HEK293 (cell line): ENCODE measurements around the gene HLA-DMA.

Experiments used
- BCL11A ChIP-seq: fragments of 450-650 bp; formaldehyde crosslinking; IDR thresholded peaks from 2 replicates; pipeline ENCODE4 v1.5.1; 2016; ENCODE audit warnings: low read depth, missing biosample characterization, missing genetic modification characterization
- EGR2 ChIP-seq: fragments of 450-650 bp; formaldehyde crosslinking; IDR thresholded peaks from 2 replicates; pipeline ENCODE4 v1.5.1; 2016; ENCODE audit warnings: low read depth, missing biosample characterization, missing genetic modification characterization
- GLIS2 ChIP-seq: fragments of 450-650 bp; formaldehyde crosslinking; IDR thresholded peaks from 2 replicates; pipeline ENCODE4 v1.5.1; 2016; ENCODE audit warnings: missing biosample characterization, missing genetic modification characterization
- KLF1 ChIP-seq: fragments of 450-650 bp; formaldehyde crosslinking; IDR thresholded peaks from 2 replicates; pipeline ENCODE4 v1.5.1; 2016; ENCODE audit warnings: missing biosample characterization, missing genetic modification characterization
- TRIM28 ChIP-seq: IDR thresholded peaks from 2 replicates; pipeline ENCODE4 v1.6.1; 2011; ENCODE audit warnings: low read length, control low read depth, borderline replicate concordance
- ZNF121 ChIP-seq: fragments of 450-650 bp; formaldehyde crosslinking; IDR thresholded peaks from 2 replicates; pipeline ENCODE4 v1.5.1; 2016; ENCODE audit warnings: missing biosample characterization, missing genetic modification characterization
- ZNF221 ChIP-seq: fragments of 450-650 bp; formaldehyde crosslinking; IDR thresholded peaks from 2 replicates; pipeline ENCODE4 v1.5.1; 2017; ENCODE audit warnings: missing biosample characterization, missing genetic modification characterization, borderline replicate concordance
- ZNF24 ChIP-seq: fragments of 450-650 bp; formaldehyde crosslinking; IDR thresholded peaks from 2 replicates; pipeline ENCODE4 v1.5.1; 2016; ENCODE audit warnings: missing biosample characterization, missing genetic modification characterization
- ZNF391 ChIP-seq: fragments of 450-650 bp; formaldehyde crosslinking; IDR thresholded peaks from 2 replicates; pipeline ENCODE4 v1.5.1; 2016; ENCODE audit warnings: low read depth, missing biosample characterization, missing genetic modification characterization, borderline replicate concordance
- ZNF747 ChIP-seq: fragments of 450-650 bp; formaldehyde crosslinking; IDR thresholded peaks from 2 replicates; pipeline ENCODE4 v1.5.1; 2016; ENCODE audit warnings: missing biosample characterization, missing genetic modification characterization
- ZNF776 ChIP-seq: fragments of 450-650 bp; formaldehyde crosslinking; IDR thresholded peaks from 2 replicates; pipeline ENCODE4 v1.5.0; 2017; ENCODE audit warnings: missing biosample characterization, missing genetic modification characterization, borderline replicate concordance
- ZNF777 ChIP-seq: fragments of 450-650 bp; formaldehyde crosslinking; IDR thresholded peaks from 2 replicates; pipeline ENCODE4 v1.5.1; 2017; ENCODE audit warnings: missing biosample characterization, missing genetic modification characterization, borderline replicate concordance
- TF ChIP-seq, protein P1 (sequence below): fragments of 450-650 bp; formaldehyde crosslinking; IDR thresholded peaks from 2 replicates; pipeline ENCODE4 v1.5.1; 2017; ENCODE audit warnings: missing biosample characterization, mild to moderate bottlenecking, missing genetic modification characterization, moderate library complexity
- TF ChIP-seq, protein P2 (sequence below): fragments of 450-650 bp; formaldehyde crosslinking; IDR thresholded peaks from 2 replicates; pipeline ENCODE4; 2016; ENCODE audit warnings: missing biosample characterization, missing genetic modification characterization
- TF ChIP-seq, protein P3 (sequence below): fragments of 450-650 bp; formaldehyde crosslinking; IDR thresholded peaks from 2 replicates; pipeline ENCODE4 v1.5.1; 2016; ENCODE audit warnings: missing biosample characterization, missing genetic modification characterization
- TF ChIP-seq, protein P4 (sequence below): fragments of 450-650 bp; IDR thresholded peaks from 2 replicates; pipeline ENCODE4 v1.5.1; 2018; ENCODE audit warnings: missing biosample characterization, missing genetic modification characterization
- TF ChIP-seq, protein P5 (sequence below): fragments of 450-650 bp; formaldehyde crosslinking; conservative IDR thresholded peaks from 2 replicates; pipeline ENCODE4 v1.5.1; 2016; ENCODE audit warnings: low read depth, missing biosample characterization, missing genetic modification characterization
- TF ChIP-seq, protein P6 (sequence below): fragments of 450-650 bp; formaldehyde crosslinking; IDR thresholded peaks from 2 replicates; pipeline ENCODE4 v1.5.1; 2016; ENCODE audit warnings: missing biosample characterization, missing genetic modification characterization
- TF ChIP-seq, protein P7 (sequence below): fragments of 450-650 bp; formaldehyde crosslinking; IDR thresholded peaks from 2 replicates; pipeline ENCODE4 v1.5.1; 2016; ENCODE audit warnings: missing biosample characterization, missing genetic modification characterization
- TF ChIP-seq, protein P8 (sequence below): fragments of 450-650 bp; formaldehyde crosslinking; IDR thresholded peaks from 2 replicates; pipeline ENCODE4 v1.5.1; 2016; ENCODE audit warnings: missing biosample characterization, missing genetic modification characterization

Gene HLA-DMA

DNA sequence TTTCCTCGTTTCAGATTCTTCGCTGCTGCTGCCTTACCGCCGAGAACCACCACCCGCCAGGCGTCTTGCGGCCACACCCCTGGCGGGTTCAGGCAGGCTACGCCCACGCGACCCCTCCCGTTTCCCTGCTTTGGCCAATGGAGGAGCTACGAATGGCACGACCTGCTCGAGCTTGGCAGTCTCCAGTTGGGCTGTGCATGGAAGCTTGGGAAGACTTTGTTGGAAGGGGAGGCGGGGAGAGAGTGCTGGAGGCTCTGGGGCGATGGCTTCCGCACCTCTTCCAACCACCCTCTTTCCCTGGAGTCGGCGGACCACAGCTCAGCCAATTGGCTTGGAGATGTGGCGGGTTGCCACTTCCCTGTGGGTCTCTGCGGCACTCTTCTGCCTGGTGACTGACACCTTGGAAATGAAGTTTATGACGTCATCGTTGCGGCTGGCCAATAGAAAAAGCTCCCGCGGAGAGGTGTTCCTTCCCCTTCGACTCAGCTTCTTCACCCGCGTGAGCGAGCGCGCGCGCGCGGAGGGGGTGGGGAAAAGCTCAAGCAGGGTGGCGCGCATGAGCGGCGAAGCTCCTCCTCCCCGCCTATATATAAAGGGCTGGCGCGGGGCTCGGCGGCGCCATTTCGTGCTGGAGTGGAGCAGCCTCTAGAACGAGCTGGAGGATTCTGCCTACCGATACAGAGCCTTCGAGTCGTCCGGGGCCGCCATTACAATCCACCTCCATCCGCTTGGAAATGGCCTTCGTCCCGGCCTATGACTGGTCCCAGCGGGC lies 18.9 kb upstream of the HLA-DMA start (continued):
- TF ChIP-seq, protein P1, sequence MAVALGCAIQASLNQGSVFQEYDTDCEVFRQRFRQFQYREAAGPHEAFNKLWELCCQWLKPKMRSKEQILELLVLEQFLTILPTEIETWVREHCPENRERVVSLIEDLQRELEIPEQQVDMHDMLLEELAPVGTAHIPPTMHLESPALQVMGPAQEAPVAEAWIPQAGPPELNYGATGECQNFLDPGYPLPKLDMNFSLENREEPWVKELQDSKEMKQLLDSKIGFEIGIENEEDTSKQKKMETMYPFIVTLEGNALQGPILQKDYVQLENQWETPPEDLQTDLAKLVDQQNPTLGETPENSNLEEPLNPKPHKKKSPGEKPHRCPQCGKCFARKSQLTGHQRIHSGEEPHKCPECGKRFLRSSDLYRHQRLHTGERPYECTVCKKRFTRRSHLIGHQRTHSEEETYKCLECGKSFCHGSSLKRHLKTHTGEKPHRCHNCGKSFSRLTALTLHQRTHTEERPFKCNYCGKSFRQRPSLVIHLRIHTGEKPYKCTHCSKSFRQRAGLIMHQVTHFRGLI (tag by site-specific recombination): peak; percentile 96
- peak; percentile 63 for TF ChIP-seq EGR2 (tag by site-specific recombination)
- TF ChIP-seq ZNF391 (tag by site-specific recombination): 0 out of 2 replicates have a peak, but pooled peaks have one; percentile 96
- TF ChIP-seq, protein P2, sequence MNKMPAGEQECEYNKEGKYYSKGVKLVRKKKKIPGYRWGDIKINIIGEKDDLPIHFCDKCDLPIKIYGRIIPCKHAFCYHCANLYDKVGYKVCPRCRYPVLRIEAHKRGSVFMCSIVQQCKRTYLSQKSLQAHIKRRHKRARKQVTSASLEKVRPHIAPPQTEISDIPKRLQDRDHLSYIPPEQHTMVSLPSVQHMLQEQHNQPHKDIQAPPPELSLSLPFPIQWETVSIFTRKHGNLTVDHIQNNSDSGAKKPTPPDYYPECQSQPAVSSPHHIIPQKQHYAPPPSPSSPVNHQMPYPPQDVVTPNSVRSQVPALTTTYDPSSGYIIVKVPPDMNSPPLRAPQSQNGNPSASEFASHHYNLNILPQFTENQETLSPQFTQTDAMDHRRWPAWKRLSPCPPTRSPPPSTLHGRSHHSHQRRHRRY (tag by site-specific recombination): no peak
- no peak for TF ChIP-seq ZNF221 (tag by site-specific recombination)
- peak; percentile 48; the same call in 1 of the 2 replicates for TF ChIP-seq ZNF24 (tag by site-specific recombination)
- no peak for TF ChIP-seq ZNF121 (tag by site-specific recombination)
- 0 out of 2 replicates have a peak, but pooled peaks have one; percentile 49 for TF ChIP-seq TRIM28
- TF ChIP-seq, protein P3, sequence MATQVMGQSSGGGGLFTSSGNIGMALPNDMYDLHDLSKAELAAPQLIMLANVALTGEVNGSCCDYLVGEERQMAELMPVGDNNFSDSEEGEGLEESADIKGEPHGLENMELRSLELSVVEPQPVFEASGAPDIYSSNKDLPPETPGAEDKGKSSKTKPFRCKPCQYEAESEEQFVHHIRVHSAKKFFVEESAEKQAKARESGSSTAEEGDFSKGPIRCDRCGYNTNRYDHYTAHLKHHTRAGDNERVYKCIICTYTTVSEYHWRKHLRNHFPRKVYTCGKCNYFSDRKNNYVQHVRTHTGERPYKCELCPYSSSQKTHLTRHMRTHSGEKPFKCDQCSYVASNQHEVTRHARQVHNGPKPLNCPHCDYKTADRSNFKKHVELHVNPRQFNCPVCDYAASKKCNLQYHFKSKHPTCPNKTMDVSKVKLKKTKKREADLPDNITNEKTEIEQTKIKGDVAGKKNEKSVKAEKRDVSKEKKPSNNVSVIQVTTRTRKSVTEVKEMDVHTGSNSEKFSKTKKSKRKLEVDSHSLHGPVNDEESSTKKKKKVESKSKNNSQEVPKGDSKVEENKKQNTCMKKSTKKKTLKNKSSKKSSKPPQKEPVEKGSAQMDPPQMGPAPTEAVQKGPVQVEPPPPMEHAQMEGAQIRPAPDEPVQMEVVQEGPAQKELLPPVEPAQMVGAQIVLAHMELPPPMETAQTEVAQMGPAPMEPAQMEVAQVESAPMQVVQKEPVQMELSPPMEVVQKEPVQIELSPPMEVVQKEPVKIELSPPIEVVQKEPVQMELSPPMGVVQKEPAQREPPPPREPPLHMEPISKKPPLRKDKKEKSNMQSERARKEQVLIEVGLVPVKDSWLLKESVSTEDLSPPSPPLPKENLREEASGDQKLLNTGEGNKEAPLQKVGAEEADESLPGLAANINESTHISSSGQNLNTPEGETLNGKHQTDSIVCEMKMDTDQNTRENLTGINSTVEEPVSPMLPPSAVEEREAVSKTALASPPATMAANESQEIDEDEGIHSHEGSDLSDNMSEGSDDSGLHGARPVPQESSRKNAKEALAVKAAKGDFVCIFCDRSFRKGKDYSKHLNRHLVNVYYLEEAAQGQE (tag by site-specific recombination): peak; percentile 46
- TF ChIP-seq GLIS2 (tag by site-specific recombination): peak; percentile 98
- TF ChIP-seq ZNF776 (tag by site-specific recombination): no peak
- TF ChIP-seq, protein P4, sequence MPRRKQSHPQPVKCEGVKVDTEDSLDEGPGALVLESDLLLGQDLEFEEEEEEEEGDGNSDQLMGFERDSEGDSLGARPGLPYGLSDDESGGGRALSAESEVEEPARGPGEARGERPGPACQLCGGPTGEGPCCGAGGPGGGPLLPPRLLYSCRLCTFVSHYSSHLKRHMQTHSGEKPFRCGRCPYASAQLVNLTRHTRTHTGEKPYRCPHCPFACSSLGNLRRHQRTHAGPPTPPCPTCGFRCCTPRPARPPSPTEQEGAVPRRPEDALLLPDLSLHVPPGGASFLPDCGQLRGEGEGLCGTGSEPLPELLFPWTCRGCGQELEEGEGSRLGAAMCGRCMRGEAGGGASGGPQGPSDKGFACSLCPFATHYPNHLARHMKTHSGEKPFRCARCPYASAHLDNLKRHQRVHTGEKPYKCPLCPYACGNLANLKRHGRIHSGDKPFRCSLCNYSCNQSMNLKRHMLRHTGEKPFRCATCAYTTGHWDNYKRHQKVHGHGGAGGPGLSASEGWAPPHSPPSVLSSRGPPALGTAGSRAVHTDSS (tag by site-specific recombination): peak; percentile 60; the same call in 1 of the 2 replicates
- TF ChIP-seq, protein P5, sequence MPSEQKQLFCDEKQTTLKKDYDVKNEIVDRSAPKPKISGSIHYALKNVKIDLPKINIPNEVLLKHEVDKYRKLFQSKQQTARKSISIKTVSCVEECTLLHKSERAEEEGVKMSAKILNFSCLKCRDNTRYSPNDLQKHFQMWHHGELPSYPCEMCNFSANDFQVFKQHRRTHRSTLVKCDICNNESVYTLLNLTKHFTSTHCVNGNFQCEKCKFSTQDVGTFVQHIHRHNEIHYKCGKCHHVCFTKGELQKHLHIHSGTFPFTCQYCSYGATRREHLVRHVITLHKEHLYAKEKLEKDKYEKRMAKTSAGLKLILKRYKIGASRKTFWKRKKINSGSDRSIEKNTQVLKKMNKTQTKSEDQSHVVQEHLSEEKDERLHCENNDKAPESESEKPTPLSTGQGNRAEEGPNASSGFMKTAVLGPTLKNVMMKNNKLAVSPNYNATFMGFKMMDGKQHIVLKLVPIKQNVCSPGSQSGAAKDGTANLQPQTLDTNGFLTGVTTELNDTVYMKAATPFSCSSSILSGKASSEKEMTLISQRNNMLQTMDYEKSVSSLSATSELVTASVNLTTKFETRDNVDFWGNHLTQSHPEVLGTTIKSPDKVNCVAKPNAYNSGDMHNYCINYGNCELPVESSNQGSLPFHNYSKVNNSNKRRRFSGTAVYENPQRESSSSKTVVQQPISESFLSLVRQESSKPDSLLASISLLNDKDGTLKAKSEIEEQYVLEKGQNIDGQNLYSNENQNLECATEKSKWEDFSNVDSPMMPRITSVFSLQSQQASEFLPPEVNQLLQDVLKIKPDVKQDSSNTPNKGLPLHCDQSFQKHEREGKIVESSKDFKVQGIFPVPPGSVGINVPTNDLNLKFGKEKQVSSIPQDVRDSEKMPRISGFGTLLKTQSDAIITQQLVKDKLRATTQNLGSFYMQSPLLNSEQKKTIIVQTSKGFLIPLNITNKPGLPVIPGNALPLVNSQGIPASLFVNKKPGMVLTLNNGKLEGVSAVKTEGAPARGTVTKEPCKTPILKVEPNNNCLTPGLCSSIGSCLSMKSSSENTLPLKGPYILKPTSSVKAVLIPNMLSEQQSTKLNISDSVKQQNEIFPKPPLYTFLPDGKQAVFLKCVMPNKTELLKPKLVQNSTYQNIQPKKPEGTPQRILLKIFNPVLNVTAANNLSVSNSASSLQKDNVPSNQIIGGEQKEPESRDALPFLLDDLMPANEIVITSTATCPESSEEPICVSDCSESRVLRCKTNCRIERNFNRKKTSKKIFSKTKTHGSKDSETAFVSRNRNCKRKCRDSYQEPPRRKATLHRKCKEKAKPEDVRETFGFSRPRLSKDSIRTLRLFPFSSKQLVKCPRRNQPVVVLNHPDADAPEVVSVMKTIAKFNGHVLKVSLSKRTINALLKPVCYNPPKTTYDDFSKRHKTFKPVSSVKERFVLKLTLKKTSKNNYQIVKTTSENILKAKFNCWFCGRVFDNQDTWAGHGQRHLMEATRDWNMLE: peak; percentile 32; the same call in 1 of the 2 replicates
- TF ChIP-seq ZNF747 (tag by site-specific recombination): no peak
- 0 out of 2 replicates have a peak, but pooled peaks have one; percentile 39 for TF ChIP-seq BCL11A (tag by site-specific recombination)
- TF ChIP-seq, protein P6, sequence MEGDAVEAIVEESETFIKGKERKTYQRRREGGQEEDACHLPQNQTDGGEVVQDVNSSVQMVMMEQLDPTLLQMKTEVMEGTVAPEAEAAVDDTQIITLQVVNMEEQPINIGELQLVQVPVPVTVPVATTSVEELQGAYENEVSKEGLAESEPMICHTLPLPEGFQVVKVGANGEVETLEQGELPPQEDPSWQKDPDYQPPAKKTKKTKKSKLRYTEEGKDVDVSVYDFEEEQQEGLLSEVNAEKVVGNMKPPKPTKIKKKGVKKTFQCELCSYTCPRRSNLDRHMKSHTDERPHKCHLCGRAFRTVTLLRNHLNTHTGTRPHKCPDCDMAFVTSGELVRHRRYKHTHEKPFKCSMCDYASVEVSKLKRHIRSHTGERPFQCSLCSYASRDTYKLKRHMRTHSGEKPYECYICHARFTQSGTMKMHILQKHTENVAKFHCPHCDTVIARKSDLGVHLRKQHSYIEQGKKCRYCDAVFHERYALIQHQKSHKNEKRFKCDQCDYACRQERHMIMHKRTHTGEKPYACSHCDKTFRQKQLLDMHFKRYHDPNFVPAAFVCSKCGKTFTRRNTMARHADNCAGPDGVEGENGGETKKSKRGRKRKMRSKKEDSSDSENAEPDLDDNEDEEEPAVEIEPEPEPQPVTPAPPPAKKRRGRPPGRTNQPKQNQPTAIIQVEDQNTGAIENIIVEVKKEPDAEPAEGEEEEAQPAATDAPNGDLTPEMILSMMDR (tag by site-specific recombination): no peak; the same call in 1 of the 2 replicates
- TF ChIP-seq, protein P7, sequence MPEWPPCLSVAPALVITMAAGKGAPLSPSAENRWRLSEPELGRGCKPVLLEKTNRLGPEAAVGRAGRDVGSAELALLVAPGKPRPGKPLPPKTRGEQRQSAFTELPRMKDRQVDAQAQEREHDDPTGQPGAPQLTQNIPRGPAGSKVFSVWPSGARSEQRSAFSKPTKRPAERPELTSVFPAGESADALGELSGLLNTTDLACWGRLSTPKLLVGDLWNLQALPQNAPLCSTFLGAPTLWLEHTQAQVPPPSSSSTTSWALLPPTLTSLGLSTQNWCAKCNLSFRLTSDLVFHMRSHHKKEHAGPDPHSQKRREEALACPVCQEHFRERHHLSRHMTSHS (tag by site-specific recombination): no peak
- TF ChIP-seq ZNF777 (tag by site-specific recombination): 0 out of 2 replicates have a peak, but pooled peaks have one; percentile 23
- TF ChIP-seq, protein P8, sequence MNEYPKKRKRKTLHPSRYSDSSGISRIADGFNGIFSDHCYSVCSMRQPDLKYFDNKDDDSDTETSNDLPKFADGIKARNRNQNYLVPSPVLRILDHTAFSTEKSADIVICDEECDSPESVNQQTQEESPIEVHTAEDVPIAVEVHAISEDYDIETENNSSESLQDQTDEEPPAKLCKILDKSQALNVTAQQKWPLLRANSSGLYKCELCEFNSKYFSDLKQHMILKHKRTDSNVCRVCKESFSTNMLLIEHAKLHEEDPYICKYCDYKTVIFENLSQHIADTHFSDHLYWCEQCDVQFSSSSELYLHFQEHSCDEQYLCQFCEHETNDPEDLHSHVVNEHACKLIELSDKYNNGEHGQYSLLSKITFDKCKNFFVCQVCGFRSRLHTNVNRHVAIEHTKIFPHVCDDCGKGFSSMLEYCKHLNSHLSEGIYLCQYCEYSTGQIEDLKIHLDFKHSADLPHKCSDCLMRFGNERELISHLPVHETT: peak; percentile 77; the same call in 1 of the 2 replicates
- TF ChIP-seq KLF1: peak; percentile 96
